HG03469 (cell line): Measurements from ENCODE around the gene LMAN2.
"Not testable (repeated sequence)": the region's sequence is repeated elsewhere in the genome, so short reads cannot be mapped to it uniquely, and the experiment has no call there.

ENCODE experiments used
- ATAC-seq: cut with Tn5 transposase; IDR thresholded peaks from one replicate; pipeline ENCODE4 v1.9.1; 2021; ENCODE audit warnings: mild to moderate bottlenecking, moderate library complexity, moderate number of reproducible peaks; ENCODE audit not compliant: unreplicated experiment

Gene LMAN2

DNA sequence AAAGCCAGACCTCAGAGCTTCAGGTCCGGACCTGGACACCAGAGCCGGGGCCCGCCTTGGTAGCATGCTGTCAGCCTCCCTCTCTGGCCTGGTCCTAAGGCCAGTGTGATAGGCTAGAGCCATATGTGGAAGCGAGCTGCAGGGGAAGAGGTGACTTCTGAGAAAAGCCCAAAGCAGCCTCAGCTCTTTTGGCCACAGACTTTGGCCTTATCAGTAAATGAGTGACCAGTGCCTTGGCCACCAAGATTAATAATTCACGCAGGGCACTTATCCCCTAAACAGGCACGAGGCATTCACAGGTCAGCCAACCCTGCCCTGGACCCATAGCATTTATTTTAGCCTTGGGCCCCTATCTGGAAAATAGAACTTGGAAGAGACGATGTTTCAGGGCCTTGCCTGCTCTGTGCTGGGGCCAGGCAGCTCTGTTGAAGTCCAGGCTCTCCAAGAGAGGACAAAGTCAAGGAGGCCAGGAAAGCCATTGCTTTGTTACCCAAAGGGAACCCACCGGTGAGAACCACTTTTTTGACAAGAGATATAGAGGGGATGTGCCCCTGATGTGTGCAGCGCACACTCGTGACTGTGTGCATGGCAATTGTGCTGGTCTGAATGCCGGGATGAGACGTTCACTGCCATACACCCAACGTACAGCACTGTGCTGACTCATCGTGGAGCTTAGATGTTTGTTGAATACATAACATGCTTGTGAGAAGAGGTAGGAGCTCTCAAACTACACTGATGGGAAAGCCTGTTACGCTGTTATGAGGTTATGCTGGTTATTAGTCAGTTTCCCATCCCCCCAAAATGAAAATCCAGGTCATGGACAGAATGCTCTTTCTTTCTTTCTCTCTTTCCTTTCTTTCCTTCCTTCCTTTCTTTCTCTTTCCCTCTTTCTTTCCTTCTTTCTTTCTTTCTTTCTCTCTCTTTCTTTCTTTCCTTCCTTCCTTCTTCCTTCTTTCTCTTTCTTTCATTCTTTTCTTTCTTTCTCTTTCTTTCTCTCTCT lies 27.7 kb upstream of the LMAN2 start:
- ATAC-seq: no peak

DNA sequence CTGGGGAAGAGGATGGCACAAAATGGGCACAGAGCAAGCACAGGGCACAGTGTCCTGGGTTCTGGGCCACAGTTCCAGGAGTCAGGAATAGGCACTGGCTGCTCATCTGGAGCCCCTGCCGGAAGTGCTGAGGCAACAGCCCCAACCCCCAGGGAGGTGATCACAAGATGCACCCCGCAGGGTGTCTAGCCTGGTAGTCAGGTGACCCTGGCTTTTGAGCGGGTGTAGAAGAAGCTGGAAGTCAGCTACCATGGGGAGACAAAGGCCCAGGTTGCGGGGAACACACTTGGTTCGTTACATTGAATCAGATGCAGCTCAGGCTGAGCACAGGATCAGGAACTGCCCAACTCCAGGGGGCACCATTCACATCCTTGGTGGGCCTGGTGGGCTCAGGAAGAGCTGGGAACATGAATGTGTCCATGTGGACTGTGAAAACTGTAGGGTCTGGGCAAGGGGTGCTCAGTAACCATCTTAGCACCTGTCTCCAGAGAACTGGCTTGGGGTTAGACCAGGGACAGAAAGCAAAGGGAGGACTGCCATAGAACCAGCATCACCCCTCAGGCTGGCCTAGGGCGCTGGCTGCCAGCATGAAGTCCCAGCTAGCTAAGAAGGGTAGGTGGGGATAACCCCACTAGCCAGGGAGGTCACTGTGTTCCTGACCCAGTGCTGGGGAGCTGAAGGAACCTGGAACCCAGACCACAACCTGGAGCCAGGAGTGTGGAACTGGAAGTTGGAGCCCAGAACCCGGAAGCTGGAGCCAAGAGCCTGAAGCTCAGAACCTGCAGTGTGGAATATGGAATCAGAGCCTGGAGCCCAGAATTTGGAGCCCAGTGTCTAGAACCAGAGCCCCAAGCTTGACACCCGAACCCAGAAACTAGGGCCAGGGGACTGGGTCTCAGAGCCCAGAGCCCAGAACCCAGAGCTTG lies 26.6 kb upstream of the LMAN2 start:
- ATAC-seq: no peak

DNA sequence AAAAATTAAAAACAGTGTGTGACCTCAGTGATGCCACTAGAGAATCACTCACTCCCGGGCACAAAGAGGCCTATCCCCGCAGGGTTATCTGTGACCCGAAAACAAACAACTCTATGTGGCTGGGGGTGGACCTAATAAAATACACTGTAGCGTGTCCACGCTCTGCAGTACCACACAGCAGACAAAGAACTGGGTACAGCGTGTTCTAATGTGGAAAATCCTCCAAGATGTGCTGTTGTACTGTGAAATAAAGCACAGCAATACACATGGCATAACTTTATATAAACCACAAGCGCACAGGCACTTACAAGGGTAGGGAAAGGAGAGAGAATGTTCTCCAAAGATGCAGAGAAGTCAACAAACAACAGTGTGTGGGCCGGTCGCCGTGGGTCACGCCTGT lies 24.6 kb upstream of the LMAN2 start:
- ATAC-seq: no peak

DNA sequence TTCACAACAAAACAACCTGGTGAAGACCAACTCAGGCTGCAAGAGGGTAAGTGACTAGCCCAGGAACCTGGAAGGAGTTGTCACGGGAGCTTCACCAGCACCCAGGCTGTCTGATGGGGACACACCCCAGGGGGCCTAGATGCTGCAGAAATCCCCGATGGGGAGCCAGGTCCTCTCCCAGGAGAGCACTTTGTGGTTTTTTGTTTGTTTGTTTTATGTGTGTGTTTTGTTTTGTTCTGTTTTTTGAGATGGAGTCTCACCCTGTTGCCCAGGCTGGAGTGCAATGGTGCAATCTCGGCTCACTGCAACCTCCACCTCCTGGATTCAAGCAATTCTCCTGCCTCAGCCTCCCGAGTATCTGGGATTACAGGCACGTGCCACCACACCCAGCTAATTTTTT lies 24.0 kb upstream of the LMAN2 start:
- ATAC-seq: not testable (repeated sequence)

DNA sequence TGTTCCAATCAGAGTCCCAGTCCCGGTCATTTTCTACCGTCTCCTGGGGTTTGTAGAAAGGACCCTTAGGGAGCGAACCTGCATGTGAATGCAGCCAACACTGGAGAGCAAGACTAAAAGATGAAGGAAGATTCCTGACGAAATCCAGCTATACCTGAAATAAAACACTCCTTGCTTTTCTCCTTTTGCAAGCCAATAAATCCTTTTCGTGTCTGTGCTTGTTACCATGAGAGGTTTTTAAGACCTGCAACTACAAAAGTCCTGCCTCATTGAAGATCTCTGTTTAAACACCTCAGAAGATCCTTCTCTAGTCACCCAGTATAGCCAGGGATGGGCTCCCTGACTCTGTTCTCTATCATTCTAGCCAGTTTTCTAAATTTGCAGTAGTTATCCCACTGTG lies 22.7 kb upstream of the LMAN2 start:
- ATAC-seq: no peak

DNA sequence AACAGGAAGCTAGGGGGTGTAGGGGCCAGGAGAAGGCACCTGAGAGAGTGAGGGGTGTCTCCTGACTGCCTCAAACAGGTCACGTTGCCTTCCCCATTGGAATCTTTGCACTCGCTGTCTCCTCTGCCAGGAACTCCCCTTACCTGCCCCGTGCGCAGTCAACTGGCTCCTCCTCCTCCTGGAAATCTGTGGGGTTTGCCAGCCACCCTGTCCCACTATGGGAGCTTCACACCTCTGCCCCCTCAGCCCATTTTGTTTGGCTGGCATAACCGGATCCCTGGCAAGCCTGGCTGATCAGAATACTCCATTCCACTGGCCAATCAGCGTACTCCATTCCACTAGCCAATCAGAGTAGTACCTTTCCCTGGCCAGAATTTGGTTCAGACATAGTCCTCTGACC lies 22.3 kb upstream of the LMAN2 start:
- no peak for ATAC-seq

DNA sequence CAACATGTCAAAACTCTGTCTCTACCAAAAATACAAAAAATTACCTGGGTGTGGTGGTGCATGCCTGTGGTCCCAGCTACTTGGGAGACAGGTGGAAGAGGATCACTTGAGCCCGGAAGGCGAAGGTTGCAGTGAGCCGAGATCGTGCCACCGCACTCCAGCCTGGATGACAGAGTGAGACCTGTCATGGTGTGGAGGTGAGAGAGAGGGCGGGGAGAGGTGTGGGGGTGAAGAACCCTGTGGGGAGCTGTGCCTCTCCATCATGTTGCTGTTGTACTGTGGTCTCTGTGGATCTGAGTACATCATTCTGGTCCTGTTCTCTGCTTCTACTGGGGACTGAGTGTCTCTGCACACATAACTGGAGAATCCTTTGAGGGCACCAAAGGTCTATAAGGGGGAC lies 21.4 kb upstream of the LMAN2 start:
- no peak for ATAC-seq

DNA sequence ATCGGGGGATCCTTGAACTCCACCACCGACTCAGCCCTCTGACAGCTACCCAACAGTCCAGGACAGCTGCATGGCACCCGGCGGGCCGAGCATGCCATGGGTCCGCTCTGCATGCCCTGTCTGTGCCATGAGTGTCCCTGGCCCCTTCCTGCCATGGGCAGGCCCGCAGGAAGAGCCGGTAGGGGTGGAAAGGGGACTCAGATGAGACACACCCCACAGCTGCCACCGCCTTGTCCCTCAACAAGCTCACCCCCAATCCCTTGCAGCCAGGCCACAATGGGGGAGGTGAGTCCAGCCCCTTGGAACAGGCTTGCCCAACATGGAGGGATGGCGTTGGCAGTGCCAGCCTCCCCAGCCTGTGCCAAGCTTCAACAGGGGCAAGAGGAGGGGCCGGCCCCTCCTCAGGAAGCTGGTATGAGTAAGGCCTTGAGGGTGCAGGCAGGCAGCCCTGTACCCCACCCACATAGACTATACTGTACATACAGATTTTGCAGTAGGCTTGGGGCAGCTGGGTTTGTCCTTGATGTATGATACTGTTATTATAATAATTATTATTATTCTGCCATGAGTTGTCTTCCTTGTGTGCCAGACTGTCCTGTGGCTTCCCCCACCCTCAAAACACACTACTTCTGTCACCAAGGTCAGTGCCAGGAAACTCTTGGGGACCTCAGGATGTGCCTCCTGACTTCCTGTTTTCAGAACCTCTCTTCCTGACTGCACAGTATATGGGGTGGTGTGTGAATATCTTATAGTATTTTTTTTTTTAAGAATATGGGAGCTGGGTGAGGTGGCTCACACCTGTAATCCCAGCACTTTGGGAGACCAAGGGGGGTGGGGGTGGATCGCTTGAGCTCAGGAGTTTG lies 20.8 kb upstream of the LMAN2 start:
- no peak for ATAC-seq

DNA sequence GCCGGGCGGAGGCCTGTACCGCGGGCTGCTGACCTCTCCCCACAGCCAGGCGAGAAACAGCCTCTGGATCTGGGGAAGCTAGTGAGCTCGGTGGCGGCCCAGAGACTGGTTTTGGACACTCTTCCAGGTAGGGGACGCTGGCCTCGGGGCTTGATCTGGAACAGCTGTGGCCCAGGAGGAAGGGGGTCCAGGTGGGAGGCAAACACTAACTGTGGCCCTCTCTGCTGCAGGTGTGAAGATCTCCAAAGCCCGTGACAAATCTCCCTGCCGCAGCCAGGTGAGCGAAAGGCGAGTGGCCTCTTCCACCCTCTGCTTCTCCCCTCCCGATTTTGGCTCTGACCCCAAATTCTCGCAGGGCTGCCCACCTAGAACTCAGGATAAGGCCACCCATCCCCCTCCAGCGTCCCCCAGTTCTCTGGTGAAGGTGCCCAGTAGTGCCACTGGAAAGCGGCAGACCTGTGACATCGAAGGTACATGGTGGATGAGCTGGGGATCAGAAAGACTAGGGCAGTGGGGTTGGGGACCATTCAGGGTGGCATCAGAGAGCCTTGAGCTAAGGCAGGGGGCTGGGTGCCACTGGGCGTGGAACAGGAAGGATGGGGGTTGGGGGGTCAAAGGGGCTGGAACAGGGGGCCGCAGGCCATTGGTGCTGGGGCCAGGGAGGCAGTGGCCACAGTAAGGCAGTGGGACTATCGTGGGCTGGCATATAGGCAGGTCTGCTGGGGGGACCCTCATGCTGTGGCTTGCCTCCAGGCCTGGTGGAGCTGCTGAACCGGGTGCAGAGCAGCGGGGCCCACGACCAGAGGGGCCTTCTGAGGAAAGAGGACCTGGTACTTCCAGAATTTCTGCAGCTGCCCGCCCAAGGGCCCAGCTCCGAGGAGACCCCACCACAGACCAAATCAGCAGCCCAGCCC lies 19.9 kb upstream of the LMAN2 start:
- ATAC-seq: no peak

DNA sequence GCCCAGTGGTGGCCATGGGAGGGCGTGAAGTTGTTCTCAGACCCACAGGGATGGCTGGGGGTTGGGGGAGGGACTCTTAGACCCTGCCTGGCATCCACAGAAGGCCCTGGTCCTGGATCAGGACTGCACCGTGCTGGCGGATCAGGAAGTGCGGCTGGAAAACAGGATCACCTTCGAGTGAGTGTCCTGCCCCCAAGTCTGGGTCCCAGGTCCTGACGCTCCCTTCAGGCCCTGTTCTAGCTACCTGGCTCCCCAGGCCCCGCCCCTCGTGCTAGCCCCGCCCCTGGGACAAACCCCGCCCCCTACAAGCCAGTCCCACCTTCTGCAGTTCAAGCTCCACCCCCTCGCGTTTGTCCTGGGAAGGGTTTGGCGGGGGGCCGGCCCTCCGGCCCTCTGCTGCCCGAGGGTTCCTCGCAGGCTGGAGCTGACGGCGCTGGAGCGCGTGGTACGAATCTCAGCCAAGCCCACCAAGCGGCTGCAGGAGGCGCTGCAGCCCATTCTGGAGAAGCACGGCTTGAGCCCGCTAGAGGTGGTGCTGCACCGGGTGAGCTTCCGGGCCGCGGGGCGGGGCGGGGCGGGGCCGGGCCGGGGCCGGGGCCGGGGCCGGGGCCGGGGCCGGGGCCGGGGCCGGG lies 19.1 kb upstream of the LMAN2 start:
- no peak for ATAC-seq

DNA sequence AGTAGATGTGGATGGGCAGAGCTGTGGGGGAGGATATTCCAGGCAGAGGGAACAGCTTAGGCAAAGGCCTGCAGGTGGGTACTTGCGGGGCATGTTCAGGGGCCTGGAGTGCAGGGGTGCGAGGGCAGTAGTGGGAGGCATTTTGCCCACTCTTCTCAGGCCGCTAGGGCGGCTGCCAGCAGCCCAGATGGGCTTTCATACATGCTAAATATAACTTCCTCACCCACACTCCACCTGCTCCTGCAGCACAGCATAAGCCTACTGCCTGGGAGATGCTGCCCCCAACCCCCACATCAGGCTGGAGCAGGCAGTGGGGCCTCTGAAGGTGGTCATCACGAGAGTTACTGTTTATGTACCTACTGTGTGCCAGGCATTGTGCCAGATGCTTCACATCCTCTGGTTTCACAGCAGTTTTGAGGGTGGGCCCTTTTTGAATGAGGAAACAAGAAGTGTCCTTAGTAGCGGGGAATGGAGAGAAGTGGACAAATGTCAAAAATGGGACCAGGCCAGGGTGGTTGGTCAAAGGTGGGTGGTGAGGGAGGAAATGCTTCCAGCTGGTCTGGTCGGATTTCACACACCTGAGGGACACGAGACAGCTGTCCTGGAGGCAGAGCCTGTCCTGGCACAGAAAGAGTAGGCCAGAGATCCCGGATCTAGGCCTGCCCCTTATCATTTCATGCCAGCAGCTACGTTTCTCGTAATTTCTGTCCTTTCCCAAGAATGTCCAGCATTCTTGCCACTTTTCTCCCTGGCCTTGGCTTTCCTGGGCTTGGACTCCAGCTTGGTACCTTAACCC lies 18.4 kb upstream of the LMAN2 start:
- no peak for ATAC-seq

DNA sequence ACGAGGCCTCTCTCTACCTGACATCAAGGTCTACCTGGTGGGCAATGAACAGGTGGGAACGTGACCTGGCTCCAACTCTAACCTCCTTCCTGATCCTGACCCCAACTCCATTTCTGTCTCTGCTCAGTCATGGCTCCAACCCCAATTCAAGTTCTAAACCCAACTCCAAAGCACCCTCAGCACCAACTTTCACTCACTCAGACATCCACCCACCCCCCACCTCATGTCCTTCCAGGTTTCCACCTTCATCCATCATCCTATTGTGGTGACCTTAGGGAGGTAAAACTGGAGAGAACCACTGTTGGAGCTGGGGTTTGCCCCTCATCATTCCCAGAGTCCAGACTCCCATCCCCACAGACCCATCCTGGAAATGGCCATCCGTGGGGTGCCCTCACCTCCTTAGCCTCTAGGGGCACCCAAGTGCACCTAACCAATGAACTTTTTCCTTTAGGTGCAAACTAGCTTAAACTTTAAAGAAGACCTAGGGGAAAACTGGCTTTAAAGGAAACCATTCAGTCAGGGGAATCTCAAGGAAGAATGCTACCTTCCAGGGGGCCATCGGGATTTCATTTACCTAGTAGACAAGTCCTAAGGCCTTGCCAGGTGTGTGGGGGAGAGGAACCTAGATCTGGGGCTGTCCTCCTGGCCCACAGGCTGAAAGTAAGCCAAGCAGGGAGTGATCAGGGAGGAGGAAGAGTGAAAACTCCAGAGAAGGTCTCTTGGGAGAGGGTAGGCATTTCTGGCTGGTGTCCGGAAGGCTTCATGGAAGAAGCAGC lies 17.6 kb upstream of the LMAN2 start:
- ATAC-seq: no peak

DNA sequence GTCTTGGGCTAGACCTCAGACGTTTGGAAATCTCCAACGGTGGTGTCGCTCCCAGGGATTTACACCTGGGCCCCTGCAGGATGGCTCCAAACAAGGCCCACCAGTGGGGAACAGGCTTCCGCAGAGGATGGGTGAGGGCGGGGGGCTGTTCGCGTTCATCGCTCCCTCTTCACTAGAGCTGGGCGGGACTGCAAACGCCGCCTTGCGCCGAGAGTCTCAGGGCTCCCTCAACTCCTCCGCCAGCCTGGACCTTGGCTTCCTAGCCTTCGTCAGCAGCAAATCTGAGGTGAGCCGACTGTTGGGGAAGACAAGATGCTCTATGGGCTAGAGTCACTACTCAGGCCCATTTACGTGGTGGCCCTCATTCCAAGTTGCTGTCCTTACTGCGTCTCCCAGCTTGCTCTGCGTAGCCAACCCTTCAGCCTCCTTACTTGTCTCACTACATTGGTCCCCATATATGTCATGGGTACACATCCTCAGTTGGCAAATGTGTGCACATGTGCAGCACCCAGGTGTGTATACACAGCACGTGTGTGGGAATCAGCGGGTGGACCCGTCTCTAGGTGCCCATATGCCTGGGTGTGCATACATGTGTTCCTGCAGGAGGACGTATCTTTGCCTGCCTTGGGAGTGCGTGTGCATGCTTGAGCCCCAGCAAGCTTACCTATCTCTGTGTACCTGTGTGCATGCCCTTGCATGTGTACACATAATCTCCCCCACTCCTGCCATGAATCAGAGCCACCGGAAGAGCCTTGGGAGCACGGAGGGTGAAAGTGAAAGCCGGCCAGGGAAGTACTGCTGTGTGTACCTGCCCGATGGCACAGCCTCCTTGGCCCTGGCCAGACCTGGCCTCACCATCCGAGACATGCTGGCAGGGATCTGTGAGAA lies 16.8 kb upstream of the LMAN2 start:
- no peak for ATAC-seq

DNA sequence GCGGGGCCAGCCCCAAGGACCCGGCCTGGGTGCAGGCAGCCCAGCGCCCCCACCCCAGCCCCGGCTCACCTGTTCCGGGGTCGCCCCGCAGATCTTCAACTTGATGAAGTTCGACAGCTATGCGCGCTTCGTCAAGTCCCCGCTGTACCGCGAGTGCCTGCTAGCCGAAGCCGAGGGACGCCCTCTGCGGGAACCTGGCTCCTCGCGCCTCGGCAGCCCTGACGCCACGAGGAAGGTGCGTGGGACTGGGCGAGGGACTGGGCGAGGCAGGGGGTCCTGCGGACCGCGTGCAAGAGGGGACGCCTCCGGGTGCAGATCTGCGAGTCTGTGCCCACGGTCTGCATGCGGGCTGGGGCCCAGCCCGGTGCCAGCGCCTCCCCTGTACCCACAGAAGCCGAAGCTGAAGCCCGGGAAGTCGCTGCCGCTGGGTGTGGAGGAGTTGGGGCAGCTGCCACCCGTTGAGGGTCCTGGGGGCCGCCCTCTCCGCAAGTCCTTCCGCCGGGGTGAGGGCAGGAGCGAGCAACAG lies 15.9 kb upstream of the LMAN2 start:
- ATAC-seq: no peak

DNA sequence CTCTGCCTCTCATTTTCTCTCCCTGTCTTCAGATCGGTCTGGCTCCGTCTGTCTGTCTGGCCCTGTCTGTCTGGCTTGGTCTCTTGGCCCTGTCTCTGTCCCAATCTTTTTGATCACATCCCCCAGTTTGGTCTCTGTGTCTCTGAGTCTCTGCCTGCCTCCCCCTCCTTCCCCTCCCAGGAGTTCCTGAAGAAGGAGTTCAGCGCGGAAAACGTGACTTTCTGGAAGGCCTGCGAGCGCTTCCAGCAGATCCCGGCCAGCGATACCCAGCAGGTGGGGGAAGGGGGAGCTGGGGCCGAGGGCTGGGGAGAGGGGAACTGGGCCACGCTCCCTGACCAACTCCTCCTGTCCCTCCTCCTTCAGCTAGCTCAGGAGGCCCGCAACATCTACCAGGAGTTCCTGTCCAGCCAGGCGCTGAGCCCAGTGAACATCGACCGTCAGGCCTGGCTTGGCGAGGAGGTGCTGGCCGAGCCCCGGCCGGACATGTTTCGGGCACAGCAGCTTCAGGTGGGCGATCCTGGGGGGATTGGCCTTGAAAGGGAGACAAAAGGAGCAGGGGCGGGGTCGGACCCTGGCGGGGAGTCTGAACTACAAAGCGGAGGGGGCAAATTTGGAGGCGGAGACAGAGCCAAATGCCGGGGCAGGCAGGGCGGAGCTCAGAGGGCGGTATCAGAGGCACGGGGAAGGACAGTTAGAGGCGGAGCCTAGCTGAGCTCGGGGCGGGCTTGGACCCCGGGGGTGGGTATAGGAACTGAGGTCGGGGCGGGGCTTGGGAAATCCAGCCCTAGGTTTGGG lies 15.3 kb upstream of the LMAN2 start:
- ATAC-seq: no peak
